Measurements from ENCODE around the gene PTCD3.

PTCD3 gene

GRCh38 chr2:86066007-86066578 is 39.9 kb upstream of the PTCD3 start:
- H3K4me1 ChIP-seq (ENCODE audit: control insufficient read depth in 1 of 2, insufficient read depth in 1 of 2, low read depth in 1 of 2, low read length in 1 of 2), result no peaks in the 10 kb centered on the region
- no peaks in the 10 kb centered on the region for H3K9me3 ChIP-seq
- no peak for TF ChIP-seq CTCF (IDR thresholded peaks at IDR 0.05)
- H3K36me3 ChIP-seq, result peaks cover 18% of the 10 kb centered on the region
- H3K4me3 ChIP-seq (ENCODE audit: low read depth in 1 of 2, low read length in 1 of 2), result no peak overlapping the region
- no peak overlapping the region for H3K27ac ChIP-seq
- H3K27me3 ChIP-seq, result no peaks in the 10 kb centered on the region

- H3K36me3 ChIP-seq, result peaks cover 18% of the 10 kb centered on the region
- H3K4me3 ChIP-seq (ENCODE audit: low read depth in 1 of 2, low read length in 1 of 2), result no peak overlapping the region
- no peaks in the 10 kb centered on the region for H3K27me3 ChIP-seq
- H3K27ac ChIP-seq, result no peak overlapping the region
- H3K9me3 ChIP-seq, result no peaks in the 10 kb centered on the region
- TF ChIP-seq CTCF (IDR thresholded peaks at IDR 0.05), result no peak
- no peaks in the 10 kb centered on the region for H3K4me1 ChIP-seq (ENCODE audit: control insufficient read depth in 1 of 2, insufficient read depth in 1 of 2, low read depth in 1 of 2, low read length in 1 of 2)
Measured at GRCh38 chr2:86066915-86067314, 39.1 kb upstream of the PTCD3 start.

- no peak for TF ChIP-seq CTCF (IDR thresholded peaks at IDR 0.05)
- peaks cover 18% of the 10 kb centered on the region for H3K36me3 ChIP-seq
- H3K27me3 ChIP-seq, result no peaks in the 10 kb centered on the region
- H3K4me3 ChIP-seq (ENCODE audit: low read depth in 1 of 2, low read length in 1 of 2), result no peak overlapping the region
- H3K27ac ChIP-seq, result no peak overlapping the region
- no peaks in the 10 kb centered on the region for H3K9me3 ChIP-seq
- peaks cover 0 to 6% of the 10 kb centered on the region in 2 experiments for H3K4me1 ChIP-seq (ENCODE audit: control insufficient read depth in 1 of 2, insufficient read depth in 1 of 2, low read depth in 1 of 2, low read length in 1 of 2)
Measured at GRCh38 chr2:86068136-86068588, 37.9 kb upstream of the PTCD3 start.

GRCh38 chr2:86068648-86069047 is 37.4 kb upstream of the PTCD3 start:
- peaks cover 0 to 6% of the 10 kb centered on the region in 2 experiments for H3K4me1 ChIP-seq (ENCODE audit: control insufficient read depth in 1 of 2, insufficient read depth in 1 of 2, low read depth in 1 of 2, low read length in 1 of 2)
- H3K27me3 ChIP-seq, result no peaks in the 10 kb centered on the region
- no peak for TF ChIP-seq CTCF (IDR thresholded peaks at IDR 0.05)
- H3K36me3 ChIP-seq, result peaks cover 18% of the 10 kb centered on the region
- H3K4me3 ChIP-seq (ENCODE audit: low read depth in 1 of 2, low read length in 1 of 2), result no peak overlapping the region
- no peak overlapping the region for H3K27ac ChIP-seq
- no peaks in the 10 kb centered on the region for H3K9me3 ChIP-seq

- Histone ChIP-seq H3K4me1 (ENCODE audit: control insufficient read depth in 1 of 2, insufficient read depth in 1 of 2, low read depth in 1 of 2, low read length in 1 of 2) (peaks cover 0 to 6% of the 10 kb centered on the region in 2 experiments), H3K4me3 (ENCODE audit: low read depth in 1 of 2, low read length in 1 of 2) (no peak overlapping the region), H3K36me3 (peaks cover 18% of the 10 kb centered on the region), H3K9me3 (no peaks in the 10 kb centered on the region), H3K27me3 (no peaks in the 10 kb centered on the region), H3K27ac (no peak overlapping the region)
- no peak for TF ChIP-seq CTCF (IDR thresholded peaks at IDR 0.05)
Measured at GRCh38 chr2:86069091-86069685, 36.8 kb upstream of the PTCD3 start.

Data from neutrophil (primary cell).